Right atrium auricular region (tissue), 2 donors: Measurements from ENCODE around the gene TTLL5. TPM values are rescaled to one million over a fixed set of nuclear protein-coding genes. Genes with fewer than 3 reads are reported as not detected.
A peak's percentile ranks its signal among the peaks of the same experiment; 100 is the strongest.

ENCODE experiments used
- DNase-seq: peaks from one replicate; pipeline ENCODE4 v3.0.0-alpha.2; 2019; ENCODE audit warnings: low spot score
- H3K27ac ChIP-seq, 2 donors: fragments of 200-600 bp; sonication (generic); 1 replicate in 1 of 2; 2 replicates in 1 of 2; pipeline ENCODE4 v1.5.1; 2016 to 2019
- H3K27me3 ChIP-seq, 2 donors: fragments of 200-600 bp; sonication (generic); one replicate each; pipeline versions ENCODE4 v1.5.1 to v1.6.0; 2017 to 2019
- H3K36me3 ChIP-seq: fragments of 200-600 bp; sonication (generic); one replicate; pipeline ENCODE4 v1.5.1; 2016
- H3K4me1 ChIP-seq, 2 donors: fragments of 200-600 bp; sonication (generic); one replicate each; pipeline versions ENCODE4 v1.5.1 to v1.6.0; 2017 to 2019
- H3K4me3 ChIP-seq, 2 donors: fragments of 200-600 bp; sonication (generic); 1 replicate in 1 of 2; 2 replicates in 1 of 2; pipeline ENCODE4 v1.5.1; 2017 to 2019; ENCODE audit warnings: mild to moderate bottlenecking in 1 of 2, moderate library complexity in 1 of 2
- H3K9me3 ChIP-seq, 2 donors: fragments of 200-600 bp; sonication (generic); one replicate each; pipeline ENCODE4 v1.5.1; 2019
- total RNA-seq, 2 donors: library from RNA; depleted of rRNA; stranded (reverse); fragments of >200 nt; gene quantifications; one replicate each; pipeline ENCODE4 v1.1.0, GENCODE V29; 2016
- TF ChIP-seq, protein P1 (sequence below), 2 donors: fragments of 200-600 bp; sonication (generic); IDR thresholded peaks; one replicate each; pipeline ENCODE4 v1.5.1; 2019; ENCODE audit warnings: antibody characterized with exemption in 2 of 2

TTLL5 gene
- total RNA-seq, 2 donors from 2014 or later: 15.3 to 22.6 TPM

DNA sequence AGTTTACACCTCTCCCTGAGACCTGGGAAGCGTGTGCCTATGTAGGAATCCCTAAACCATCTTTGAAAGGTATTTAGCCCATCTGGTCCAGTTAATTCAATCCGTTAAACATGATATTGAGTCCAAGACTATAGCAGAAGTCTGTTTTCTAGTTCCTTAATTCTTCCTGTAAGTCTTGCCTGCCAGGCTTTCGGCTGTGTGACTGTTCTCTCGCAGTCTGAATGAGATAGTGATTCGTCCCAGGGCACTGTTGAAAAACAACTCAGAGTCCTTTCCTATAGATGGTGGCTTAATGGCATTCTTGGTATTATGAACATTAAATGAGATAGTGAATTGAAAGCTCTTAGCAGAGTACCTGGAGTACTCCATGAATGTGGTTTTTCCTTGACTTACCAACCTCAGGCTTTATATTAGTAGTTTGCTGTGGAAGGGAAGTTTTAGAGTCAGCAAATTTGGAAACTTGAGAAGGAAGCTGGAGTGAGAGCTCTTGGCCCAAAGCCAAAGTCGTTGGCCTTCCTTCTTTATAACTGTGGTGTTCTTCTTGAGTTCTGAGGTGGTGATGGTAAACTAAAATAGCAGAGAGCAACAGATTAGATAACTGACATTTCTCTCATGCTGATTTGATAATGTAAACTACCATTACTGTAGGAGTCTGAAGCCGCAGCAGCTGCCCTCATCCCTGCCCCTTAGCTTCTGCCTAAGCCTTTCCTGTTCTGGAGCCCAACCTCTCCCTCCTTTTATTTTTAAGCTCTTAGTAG, 244.3 kb downstream of the TTLL5 start:
- Histone ChIP-seq H3K4me3 (no peak overlapping the region), H3K9me3 (no peaks in the 10 kb centered on the region), H3K36me3 (no peaks in the 10 kb centered on the region), H3K4me1 (peaks cover 0 to 28% of the 10 kb centered on the region in 2 donors), H3K27me3 (no peaks in the 10 kb centered on the region), H3K27ac (peak overlapping the region; percentile 42 to 46)
- TF ChIP-seq, protein P1, sequence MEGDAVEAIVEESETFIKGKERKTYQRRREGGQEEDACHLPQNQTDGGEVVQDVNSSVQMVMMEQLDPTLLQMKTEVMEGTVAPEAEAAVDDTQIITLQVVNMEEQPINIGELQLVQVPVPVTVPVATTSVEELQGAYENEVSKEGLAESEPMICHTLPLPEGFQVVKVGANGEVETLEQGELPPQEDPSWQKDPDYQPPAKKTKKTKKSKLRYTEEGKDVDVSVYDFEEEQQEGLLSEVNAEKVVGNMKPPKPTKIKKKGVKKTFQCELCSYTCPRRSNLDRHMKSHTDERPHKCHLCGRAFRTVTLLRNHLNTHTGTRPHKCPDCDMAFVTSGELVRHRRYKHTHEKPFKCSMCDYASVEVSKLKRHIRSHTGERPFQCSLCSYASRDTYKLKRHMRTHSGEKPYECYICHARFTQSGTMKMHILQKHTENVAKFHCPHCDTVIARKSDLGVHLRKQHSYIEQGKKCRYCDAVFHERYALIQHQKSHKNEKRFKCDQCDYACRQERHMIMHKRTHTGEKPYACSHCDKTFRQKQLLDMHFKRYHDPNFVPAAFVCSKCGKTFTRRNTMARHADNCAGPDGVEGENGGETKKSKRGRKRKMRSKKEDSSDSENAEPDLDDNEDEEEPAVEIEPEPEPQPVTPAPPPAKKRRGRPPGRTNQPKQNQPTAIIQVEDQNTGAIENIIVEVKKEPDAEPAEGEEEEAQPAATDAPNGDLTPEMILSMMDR (IDR thresholded peaks at IDR 0.05): no peak
- DNase-seq: peak; percentile 79

DNA sequence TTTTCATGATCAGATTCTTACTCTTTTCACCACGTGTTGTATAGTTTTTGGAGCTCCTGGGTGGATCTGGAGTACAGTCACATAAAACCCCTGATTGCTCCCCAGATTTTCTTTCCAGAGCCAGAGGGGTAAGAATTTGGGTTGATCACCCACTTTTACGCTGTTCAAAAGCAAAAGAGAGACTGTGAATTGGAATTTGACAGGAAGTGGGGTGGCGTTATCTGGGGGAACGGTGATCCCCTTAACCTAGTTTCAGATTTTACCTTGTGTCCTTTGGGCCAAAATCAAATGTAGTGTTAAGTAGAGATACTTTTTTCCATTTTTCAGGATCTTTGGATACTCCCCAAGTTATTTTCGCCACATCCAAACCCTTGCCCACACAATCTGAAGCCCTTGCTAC, 245.2 kb downstream of the TTLL5 start:
- Histone ChIP-seq H3K36me3 (no peaks in the 10 kb centered on the region), H3K9me3 (no peaks in the 10 kb centered on the region), H3K4me3 (no peak overlapping the region), H3K4me1 (peaks cover 0 to 28% of the 10 kb centered on the region in 2 donors), H3K27ac (peak overlapping the region in 1 of 2 donors; percentile 42), H3K27me3 (no peaks in the 10 kb centered on the region)
- TF ChIP-seq, protein P1 (IDR thresholded peaks at IDR 0.05): no peak
- no peak for DNase-seq

DNA sequence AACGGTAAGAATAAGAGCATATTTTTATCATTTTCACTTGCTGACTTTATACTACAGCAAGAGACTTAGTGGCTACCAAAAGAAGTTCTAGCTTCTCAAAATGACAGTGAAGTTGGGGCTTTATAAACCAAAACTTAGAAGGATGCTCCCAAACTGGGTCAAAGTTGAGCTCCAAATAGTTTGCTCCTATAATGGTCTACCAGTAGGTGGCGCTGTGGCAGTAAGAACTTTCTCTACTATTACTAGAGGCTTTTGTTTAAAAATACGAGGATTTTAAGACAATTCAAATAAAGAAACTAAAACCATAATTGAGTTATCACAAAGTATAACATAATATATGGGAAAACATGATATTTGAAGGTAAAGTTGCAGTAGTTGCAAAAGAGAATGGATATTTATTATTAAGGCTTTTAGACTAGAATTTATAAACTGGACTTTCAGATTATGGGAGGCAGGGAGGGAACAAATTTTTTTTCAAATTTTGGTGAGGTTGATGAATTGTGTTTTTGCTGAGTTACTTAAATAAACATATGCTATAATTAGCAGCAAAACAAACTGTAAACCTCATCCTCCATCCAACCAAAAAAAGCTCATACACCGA, 245.7 kb downstream of the TTLL5 start:
- Histone ChIP-seq H3K4me1 (peaks cover 0 to 28% of the 10 kb centered on the region in 2 donors), H3K36me3 (no peaks in the 10 kb centered on the region), H3K4me3 (no peak overlapping the region), H3K27ac (peak overlapping the region in 1 of 2 donors; percentile 42), H3K27me3 (no peaks in the 10 kb centered on the region), H3K9me3 (no peaks in the 10 kb centered on the region)
- TF ChIP-seq, protein P1 (IDR thresholded peaks at IDR 0.05): peak; percentile 77 to 90
- DNase-seq: peak; percentile 74

DNA sequence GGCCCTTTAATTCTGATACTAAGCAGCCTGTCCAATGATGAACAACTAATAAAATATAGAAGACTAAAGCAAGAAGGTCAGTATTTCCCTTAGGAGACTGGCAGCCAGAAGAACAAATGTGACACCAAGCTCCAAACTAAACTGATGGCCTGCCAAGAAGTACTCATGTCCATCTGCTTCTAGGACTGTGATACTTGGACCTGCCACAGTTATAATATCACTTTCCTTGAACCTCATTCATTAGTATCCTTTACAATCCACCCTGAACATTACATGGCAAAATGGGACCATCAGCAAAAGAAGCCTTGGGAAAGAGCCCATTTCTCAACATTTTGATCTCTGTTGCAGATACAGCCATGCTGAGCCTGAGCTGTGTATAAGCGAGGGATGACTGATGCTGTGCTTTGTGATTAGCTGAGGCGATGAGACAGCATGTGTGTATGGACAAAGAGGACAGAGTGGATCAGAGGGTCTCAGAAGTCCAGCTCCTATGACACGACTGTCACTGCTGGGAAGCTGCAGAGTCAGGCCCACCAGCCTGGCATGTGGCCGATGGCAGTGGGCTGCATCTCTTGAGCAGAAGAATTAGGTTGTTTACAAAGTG, 246.8 kb downstream of the TTLL5 start:
- no peak overlapping the region for H3K4me3 ChIP-seq
- H3K4me1 ChIP-seq: peaks cover 0 to 28% of the 10 kb centered on the region in 2 donors
- no peaks in the 10 kb centered on the region for H3K9me3 ChIP-seq
- no peaks in the 10 kb centered on the region for H3K27me3 ChIP-seq
- DNase-seq: no peak
- no peaks in the 10 kb centered on the region for H3K36me3 ChIP-seq
- TF ChIP-seq, protein P1 (IDR thresholded peaks at IDR 0.05): no peak
- no peak overlapping the region for H3K27ac ChIP-seq

DNA sequence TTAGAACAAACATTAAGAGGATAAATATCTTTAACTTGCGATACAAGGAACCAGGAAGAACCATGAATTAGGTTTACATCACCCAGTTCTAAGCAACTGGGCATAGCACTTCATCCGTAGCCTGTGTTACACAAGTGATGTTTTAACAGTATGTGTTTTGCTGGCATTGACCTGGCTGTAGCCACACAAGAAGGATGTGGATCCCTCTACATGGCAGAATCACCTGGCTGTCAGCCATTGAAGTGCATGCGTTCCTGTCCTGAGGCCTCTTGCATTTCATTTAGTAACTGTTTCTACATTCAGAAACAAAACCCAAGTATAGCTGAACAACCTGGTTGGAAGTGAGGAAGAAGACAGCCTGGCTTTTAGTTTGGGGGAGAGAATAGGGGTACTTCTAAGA, 248.6 kb downstream of the TTLL5 start:
- no peak overlapping the region for H3K4me3 ChIP-seq
- no peaks in the 10 kb centered on the region for H3K9me3 ChIP-seq
- TF ChIP-seq, protein P1 (IDR thresholded peaks at IDR 0.05): no peak
- no peak overlapping the region for H3K27ac ChIP-seq
- H3K27me3 ChIP-seq: no peaks in the 10 kb centered on the region
- no peak for DNase-seq
- no peaks in the 10 kb centered on the region for H3K36me3 ChIP-seq
- H3K4me1 ChIP-seq: peaks cover 0 to 27% of the 10 kb centered on the region in 2 donors
